Erythroblast (primary cell): ENCODE measurements around the gene APOC4.

Experiments
- GATA1 ChIP-seq: IDR thresholded peaks from 2 replicates; pipeline ENCODE4 v1.6.1; 2011; ENCODE audit warnings: low read depth, mild to moderate bottlenecking, control low read depth, low read length, moderate library complexity
- POLR2A ChIP-seq: IDR thresholded peaks from 2 replicates; pipeline ENCODE4 v1.6.1; 2011; ENCODE audit warnings: mild to moderate bottlenecking, low read length

GRCh38 chr19:44927746-44928145 is 14.3 kb upstream of the APOC4 start:
- TF ChIP-seq GATA1 (no peak), POLR2A (no peak)
